WTC11 (cell line): ENCODE measurements around the gene CAPN11. TPM values are rescaled to one million over a fixed set of nuclear protein-coding genes. Genes with fewer than 3 reads are reported as not detected.

Experiments used
- ATAC-seq: fragments of 200-7000 bp; cut with Tn5 transposase; 2 replicates; pipeline ENCODE4 v1.10.0; 2021; ENCODE audit warnings: mild to moderate bottlenecking, moderate library complexity
- CTCF ChIA-PET: fragments of 300-600 bp; sonication (Branson Sonifier 250); formaldehyde crosslinking; loops from one replicate; lab custom pipeline; 2021; ENCODE audit warnings: antibody characterized with exemption; lab: Charles Lee
- POLR2A ChIA-PET: fragments of 350-600 bp; sonication (Branson Sonifier 250); formaldehyde crosslinking; loops from one replicate; lab custom pipeline; 2021; ENCODE audit warnings: antibody characterized with exemption; lab: Charles Lee
- DNase-seq: peaks from one replicate; pipeline ENCODE4 v3.0.0; 2021; ENCODE audit warnings: low spot score
- H3K27ac Mint-ChIP-seq: 2 replicates; pipeline ENCODE4 v1.8.0; 2021; ENCODE audit warnings: mixed read lengths
- H3K27me3 Mint-ChIP-seq: 2 replicates; pipeline ENCODE4 v1.8.0; 2021; ENCODE audit warnings: low read depth, mild to moderate bottlenecking, moderate library complexity, mixed read lengths
- H3K36me3 Mint-ChIP-seq: 2 replicates; pipeline ENCODE4 v1.8.0; 2021; ENCODE audit warnings: mixed read lengths
- H3K4me1 Mint-ChIP-seq: 2 replicates; pipeline ENCODE4 v1.8.0; 2022; ENCODE audit warnings: mixed read lengths
- H3K4me3 Mint-ChIP-seq: 2 replicates; pipeline ENCODE4 v1.8.0; 2021; ENCODE audit warnings: mild to moderate bottlenecking, moderate library complexity, mixed read lengths
- H3K9me3 Mint-ChIP-seq: 2 replicates; pipeline ENCODE4 v1.8.0; 2021; ENCODE audit warnings: mixed read lengths
- CREB1 ChIP-seq: sonication (generic); formaldehyde crosslinking; IDR thresholded peaks from 2 replicates; pipeline ENCODE4 v1.8.0; 2023; ENCODE audit warnings: mild to moderate bottlenecking, missing genetic modification reagents
- FOXK1 ChIP-seq: sonication (generic); formaldehyde crosslinking; IDR thresholded peaks from 2 replicates; pipeline ENCODE4 v1.8.0; 2022; ENCODE audit warnings: mild to moderate bottlenecking, moderate library complexity, missing genetic modification reagents
- GRHL2 ChIP-seq: fragments of 250-450 bp; sonication (Bioruptor Pico); IDR thresholded peaks from 2 replicates; pipeline ENCODE4 v1.8.0; 2022; ENCODE audit warnings: mild to moderate bottlenecking, moderate library complexity; ENCODE audit not compliant: insufficient replicate concordance, severe bottlenecking
- HMGA2 ChIP-seq: fragments of 250-450 bp; sonication (Bioruptor Pico); IDR thresholded peaks from 2 replicates; pipeline ENCODE4 v1.4.0; 2021; ENCODE audit warnings: mild to moderate bottlenecking, moderate library complexity
- JAZF1 ChIP-seq: fragments of 250-450 bp; sonication (Bioruptor Pico); IDR thresholded peaks from 2 replicates; pipeline ENCODE4 v1.9.0; 2021; ENCODE audit warnings: moderate library complexity, mild to moderate bottlenecking, inconsistent platforms
- MYBL2 ChIP-seq: sonication (generic); formaldehyde crosslinking; IDR thresholded peaks from 2 replicates; pipeline ENCODE4 v1.8.1; 2023; ENCODE audit warnings: mild to moderate bottlenecking, moderate library complexity, missing genetic modification reagents
- NR2C2 ChIP-seq: sonication (generic); formaldehyde crosslinking; IDR thresholded peaks from 2 replicates; pipeline ENCODE4 v1.8.0; 2022; ENCODE audit warnings: mild to moderate bottlenecking, missing genetic modification reagents
- NR3C1 ChIP-seq: sonication (generic); formaldehyde crosslinking; conservative IDR thresholded peaks from 2 replicates; pipeline ENCODE4 v1.8.1; 2023; ENCODE audit warnings: low read depth, mild to moderate bottlenecking, missing genetic modification reagents
- RELA ChIP-seq: sonication (generic); formaldehyde crosslinking; IDR thresholded peaks from 2 replicates; pipeline ENCODE4 v1.8.1; 2022; ENCODE audit warnings: missing genetic modification reagents, mild to moderate bottlenecking, borderline replicate concordance
- TP53 ChIP-seq: sonication (generic); formaldehyde crosslinking; IDR thresholded peaks from 2 replicates; pipeline ENCODE4 v1.8.1; 2023; ENCODE audit warnings: mild to moderate bottlenecking, missing genetic modification reagents
- USF1 ChIP-seq: sonication (generic); formaldehyde crosslinking; IDR thresholded peaks from 2 replicates; pipeline ENCODE4 v1.8.0; 2022; ENCODE audit warnings: mild to moderate bottlenecking, missing genetic modification reagents
- ZNF232 ChIP-seq: sonication (generic); formaldehyde crosslinking; IDR thresholded peaks from 2 replicates; pipeline ENCODE4 v1.8.0; 2022; ENCODE audit warnings: mild to moderate bottlenecking, missing genetic modification reagents
- ZNF532 ChIP-seq: fragments of 250-450 bp; sonication (Bioruptor Pico); IDR thresholded peaks from 2 replicates; pipeline ENCODE4 v1.9.0; 2021; ENCODE audit warnings: mild to moderate bottlenecking, borderline replicate concordance
- total RNA-seq: library from RNA; stranded (reverse); gene quantifications from 3 replicates; pipeline ENCODE4 v1.2.3, GENCODE V29; 2021
- TF ChIP-seq, protein P1 (sequence below): sonication (generic); formaldehyde crosslinking; IDR thresholded peaks from 2 replicates; pipeline ENCODE4 v1.8.0; 2022; ENCODE audit warnings: mild to moderate bottlenecking, missing genetic modification reagents
- TF ChIP-seq, protein P2 (sequence below): sonication (generic); formaldehyde crosslinking; IDR thresholded peaks from 2 replicates; pipeline ENCODE4 v1.8.1; 2022; ENCODE audit warnings: mild to moderate bottlenecking, missing genetic modification reagents, moderate library complexity, borderline replicate concordance
- TF ChIP-seq, protein P3 (sequence below): sonication (generic); formaldehyde crosslinking; IDR thresholded peaks from 2 replicates; pipeline ENCODE4 v1.8.0; 2023; ENCODE audit warnings: missing genetic modification reagents
- TF ChIP-seq, protein P4 (sequence below): sonication (generic); formaldehyde crosslinking; IDR thresholded peaks from 2 replicates; pipeline ENCODE4 v1.8.0; 2023; ENCODE audit warnings: missing genetic modification reagents, mild to moderate bottlenecking, borderline replicate concordance
- TF ChIP-seq, protein P5 (sequence below): sonication (generic); formaldehyde crosslinking; IDR thresholded peaks from 2 replicates; pipeline ENCODE4 v1.8.1; 2022; ENCODE audit warnings: mild to moderate bottlenecking, moderate library complexity, missing genetic modification reagents
- TF ChIP-seq, protein P6 (sequence below): fragments of 250-450 bp; sonication (Bioruptor Pico); IDR thresholded peaks from 2 replicates; pipeline ENCODE4 v1.9.0; 2021; ENCODE audit warnings: mild to moderate bottlenecking

The CAPN11 gene
- total RNA-seq, 1 experiment from 2014 or later: 2.3 TPM

GRCh38 chr6:44171899-44172546 is 13.4 kb downstream of the CAPN11 start:
- ChIA-PET CTCF (interaction anchor here (0.6 to 3.3 kb wide), 30 partner anchors 9 to 168 kb away, joined by 3 to 64 read pairs (median 6); partner anchors contain the start of genes AARS2, CAPN11, HSP90AB1 and MYMX), POLR2A (interaction anchor here (1.3 kb wide), 1 partner anchor 52 kb away, joined by 5 read pairs; the partner anchor contains the start of gene SLC29A1)
- Mint-ChIP-seq H3K9me3 (peaks cover 8% of the 10 kb centered on the region), H3K4me1 (peaks cover 11% of the 10 kb centered on the region), H3K36me3 (peaks cover 4% of the 10 kb centered on the region; the same call in 1 of the 2 replicates), H3K4me3 (no peak overlapping the region), H3K27me3 (peaks cover 5% of the 10 kb centered on the region; the same call in 1 of the 2 replicates), H3K27ac (no peak overlapping the region)
- ATAC-seq (no peak), DNase-seq (no peak)
- no peak for TF ChIP-seq USF1 (CRISPR knock-in tag)
- TF ChIP-seq GRHL2: no peak
- TF ChIP-seq NR2C2 (CRISPR knock-in tag): no peak
- TF ChIP-seq, protein P1, sequence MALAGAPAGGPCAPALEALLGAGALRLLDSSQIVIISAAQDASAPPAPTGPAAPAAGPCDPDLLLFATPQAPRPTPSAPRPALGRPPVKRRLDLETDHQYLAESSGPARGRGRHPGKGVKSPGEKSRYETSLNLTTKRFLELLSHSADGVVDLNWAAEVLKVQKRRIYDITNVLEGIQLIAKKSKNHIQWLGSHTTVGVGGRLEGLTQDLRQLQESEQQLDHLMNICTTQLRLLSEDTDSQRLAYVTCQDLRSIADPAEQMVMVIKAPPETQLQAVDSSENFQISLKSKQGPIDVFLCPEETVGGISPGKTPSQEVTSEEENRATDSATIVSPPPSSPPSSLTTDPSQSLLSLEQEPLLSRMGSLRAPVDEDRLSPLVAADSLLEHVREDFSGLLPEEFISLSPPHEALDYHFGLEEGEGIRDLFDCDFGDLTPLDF (CRISPR knock-in tag): no peak
- TF ChIP-seq, protein P2, sequence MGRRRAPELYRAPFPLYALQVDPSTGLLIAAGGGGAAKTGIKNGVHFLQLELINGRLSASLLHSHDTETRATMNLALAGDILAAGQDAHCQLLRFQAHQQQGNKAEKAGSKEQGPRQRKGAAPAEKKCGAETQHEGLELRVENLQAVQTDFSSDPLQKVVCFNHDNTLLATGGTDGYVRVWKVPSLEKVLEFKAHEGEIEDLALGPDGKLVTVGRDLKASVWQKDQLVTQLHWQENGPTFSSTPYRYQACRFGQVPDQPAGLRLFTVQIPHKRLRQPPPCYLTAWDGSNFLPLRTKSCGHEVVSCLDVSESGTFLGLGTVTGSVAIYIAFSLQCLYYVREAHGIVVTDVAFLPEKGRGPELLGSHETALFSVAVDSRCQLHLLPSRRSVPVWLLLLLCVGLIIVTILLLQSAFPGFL (CRISPR knock-in tag): no peak
- TF ChIP-seq RELA: no peak
- no peak for TF ChIP-seq ZNF532 (CRISPR knock-in tag)
- TF ChIP-seq TP53 (CRISPR knock-in tag): no peak
- TF ChIP-seq HMGA2 (CRISPR knock-in tag): no peak
- no peak for TF ChIP-seq MYBL2
- no peak for TF ChIP-seq NR3C1 (CRISPR knock-in tag)
- TF ChIP-seq CREB1: no peak
- TF ChIP-seq FOXK1 (CRISPR knock-in tag): no peak
- TF ChIP-seq JAZF1 (CRISPR knock-in tag): no peak
- TF ChIP-seq, protein P3, sequence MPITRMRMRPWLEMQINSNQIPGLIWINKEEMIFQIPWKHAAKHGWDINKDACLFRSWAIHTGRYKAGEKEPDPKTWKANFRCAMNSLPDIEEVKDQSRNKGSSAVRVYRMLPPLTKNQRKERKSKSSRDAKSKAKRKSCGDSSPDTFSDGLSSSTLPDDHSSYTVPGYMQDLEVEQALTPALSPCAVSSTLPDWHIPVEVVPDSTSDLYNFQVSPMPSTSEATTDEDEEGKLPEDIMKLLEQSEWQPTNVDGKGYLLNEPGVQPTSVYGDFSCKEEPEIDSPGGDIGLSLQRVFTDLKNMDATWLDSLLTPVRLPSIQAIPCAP: no peak
- TF ChIP-seq, protein P4, sequence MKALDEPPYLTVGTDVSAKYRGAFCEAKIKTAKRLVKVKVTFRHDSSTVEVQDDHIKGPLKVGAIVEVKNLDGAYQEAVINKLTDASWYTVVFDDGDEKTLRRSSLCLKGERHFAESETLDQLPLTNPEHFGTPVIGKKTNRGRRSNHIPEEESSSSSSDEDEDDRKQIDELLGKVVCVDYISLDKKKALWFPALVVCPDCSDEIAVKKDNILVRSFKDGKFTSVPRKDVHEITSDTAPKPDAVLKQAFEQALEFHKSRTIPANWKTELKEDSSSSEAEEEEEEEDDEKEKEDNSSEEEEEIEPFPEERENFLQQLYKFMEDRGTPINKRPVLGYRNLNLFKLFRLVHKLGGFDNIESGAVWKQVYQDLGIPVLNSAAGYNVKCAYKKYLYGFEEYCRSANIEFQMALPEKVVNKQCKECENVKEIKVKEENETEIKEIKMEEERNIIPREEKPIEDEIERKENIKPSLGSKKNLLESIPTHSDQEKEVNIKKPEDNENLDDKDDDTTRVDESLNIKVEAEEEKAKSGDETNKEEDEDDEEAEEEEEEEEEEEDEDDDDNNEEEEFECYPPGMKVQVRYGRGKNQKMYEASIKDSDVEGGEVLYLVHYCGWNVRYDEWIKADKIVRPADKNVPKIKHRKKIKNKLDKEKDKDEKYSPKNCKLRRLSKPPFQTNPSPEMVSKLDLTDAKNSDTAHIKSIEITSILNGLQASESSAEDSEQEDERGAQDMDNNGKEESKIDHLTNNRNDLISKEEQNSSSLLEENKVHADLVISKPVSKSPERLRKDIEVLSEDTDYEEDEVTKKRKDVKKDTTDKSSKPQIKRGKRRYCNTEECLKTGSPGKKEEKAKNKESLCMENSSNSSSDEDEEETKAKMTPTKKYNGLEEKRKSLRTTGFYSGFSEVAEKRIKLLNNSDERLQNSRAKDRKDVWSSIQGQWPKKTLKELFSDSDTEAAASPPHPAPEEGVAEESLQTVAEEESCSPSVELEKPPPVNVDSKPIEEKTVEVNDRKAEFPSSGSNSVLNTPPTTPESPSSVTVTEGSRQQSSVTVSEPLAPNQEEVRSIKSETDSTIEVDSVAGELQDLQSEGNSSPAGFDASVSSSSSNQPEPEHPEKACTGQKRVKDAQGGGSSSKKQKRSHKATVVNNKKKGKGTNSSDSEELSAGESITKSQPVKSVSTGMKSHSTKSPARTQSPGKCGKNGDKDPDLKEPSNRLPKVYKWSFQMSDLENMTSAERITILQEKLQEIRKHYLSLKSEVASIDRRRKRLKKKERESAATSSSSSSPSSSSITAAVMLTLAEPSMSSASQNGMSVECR (CRISPR knock-in tag): no peak
- no peak for TF ChIP-seq ZNF232 (CRISPR knock-in tag)
- TF ChIP-seq, protein P5, sequence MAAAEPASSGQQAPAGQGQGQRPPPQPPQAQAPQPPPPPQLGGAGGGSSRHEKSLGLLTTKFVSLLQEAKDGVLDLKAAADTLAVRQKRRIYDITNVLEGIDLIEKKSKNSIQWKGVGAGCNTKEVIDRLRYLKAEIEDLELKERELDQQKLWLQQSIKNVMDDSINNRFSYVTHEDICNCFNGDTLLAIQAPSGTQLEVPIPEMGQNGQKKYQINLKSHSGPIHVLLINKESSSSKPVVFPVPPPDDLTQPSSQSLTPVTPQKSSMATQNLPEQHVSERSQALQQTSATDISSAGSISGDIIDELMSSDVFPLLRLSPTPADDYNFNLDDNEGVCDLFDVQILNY: no peak
- TF ChIP-seq, protein P6, sequence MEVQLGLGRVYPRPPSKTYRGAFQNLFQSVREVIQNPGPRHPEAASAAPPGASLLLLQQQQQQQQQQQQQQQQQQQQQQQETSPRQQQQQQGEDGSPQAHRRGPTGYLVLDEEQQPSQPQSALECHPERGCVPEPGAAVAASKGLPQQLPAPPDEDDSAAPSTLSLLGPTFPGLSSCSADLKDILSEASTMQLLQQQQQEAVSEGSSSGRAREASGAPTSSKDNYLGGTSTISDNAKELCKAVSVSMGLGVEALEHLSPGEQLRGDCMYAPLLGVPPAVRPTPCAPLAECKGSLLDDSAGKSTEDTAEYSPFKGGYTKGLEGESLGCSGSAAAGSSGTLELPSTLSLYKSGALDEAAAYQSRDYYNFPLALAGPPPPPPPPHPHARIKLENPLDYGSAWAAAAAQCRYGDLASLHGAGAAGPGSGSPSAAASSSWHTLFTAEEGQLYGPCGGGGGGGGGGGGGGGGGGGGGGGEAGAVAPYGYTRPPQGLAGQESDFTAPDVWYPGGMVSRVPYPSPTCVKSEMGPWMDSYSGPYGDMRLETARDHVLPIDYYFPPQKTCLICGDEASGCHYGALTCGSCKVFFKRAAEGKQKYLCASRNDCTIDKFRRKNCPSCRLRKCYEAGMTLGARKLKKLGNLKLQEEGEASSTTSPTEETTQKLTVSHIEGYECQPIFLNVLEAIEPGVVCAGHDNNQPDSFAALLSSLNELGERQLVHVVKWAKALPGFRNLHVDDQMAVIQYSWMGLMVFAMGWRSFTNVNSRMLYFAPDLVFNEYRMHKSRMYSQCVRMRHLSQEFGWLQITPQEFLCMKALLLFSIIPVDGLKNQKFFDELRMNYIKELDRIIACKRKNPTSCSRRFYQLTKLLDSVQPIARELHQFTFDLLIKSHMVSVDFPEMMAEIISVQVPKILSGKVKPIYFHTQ (CRISPR knock-in tag): no peak
